Measurements from ENCODE around the gene MYBPC3.

- TF ChIP-seq CTCF (IDR thresholded peaks at IDR 0.05; ENCODE audit: extremely low read depth in 1 of 2, insufficient read depth in 1 of 2, low read depth in 1 of 2, low read length in 2 of 2) (no peak), POLR2A (IDR thresholded peaks at IDR 0.05; ENCODE audit: low read depth, low read length) (no peak), POLR2AphosphoS5 (IDR thresholded peaks at IDR 0.05; ENCODE audit: insufficient read depth, low read depth, low read length) (no peak), EZH2 (IDR thresholded peaks at IDR 0.05; ENCODE audit: borderline replicate concordance, low read depth, low read length, severe bottlenecking) (no peak), GATA2 (IDR thresholded peaks at IDR 0.05; ENCODE audit: insufficient read depth, insufficient read length, low read depth, low read length) (no peak), JUN (IDR thresholded peaks at IDR 0.05; ENCODE audit: borderline replicate concordance, insufficient read depth, insufficient read length, low read depth) (no peak), FOS (IDR thresholded peaks at IDR 0.05; ENCODE audit: borderline replicate concordance, insufficient read depth, low read length) (no peak)
Measured at GRCh38 chr11:47389577-47390421, 37.3 kb upstream of the MYBPC3 start.

Measured in endothelial cell of umbilical vein (primary cell).